ENCODE data around the gene ARHGEF37. TPM values are rescaled to one million over a fixed set of nuclear protein-coding genes. Genes with fewer than 3 reads are reported as not detected.

Gene ARHGEF37

Small RNAs within 50 kb of the gene (small RNA-seq; reads per million reads assigned to genes)
- not detected for gene RNU6-588P (ENCODE audit: low read depth)

Measured in mesenchymal stem cell (in vitro differentiated cells and primary cell).